OCI-LY7 (cell line): ENCODE data around the gene C6orf136. TPM values are rescaled to one million over a fixed set of nuclear protein-coding genes. Genes with fewer than 3 reads are reported as not detected.

Experiments
- BruUV-seq: library from RNA; stranded (reverse); fragments of 400-500 nt; replicated peaks from 2 replicates; lab custom pipeline; 2021; lab: Mats Ljungman, UMichigan
- CTCF ChIA-PET: fragments of 300-600 bp; sonication (Branson Sonifier 250); formaldehyde crosslinking; loops from one replicate; lab custom pipeline; 2022; ENCODE audit warnings: antibody characterized with exemption; ENCODE audit not compliant: unreplicated experiment; lab: Charles Lee
- POLR2A ChIA-PET: fragments of 300-600 bp; sonication (Branson Sonifier 250); formaldehyde crosslinking; loops from one replicate; lab custom pipeline; 2022; ENCODE audit warnings: antibody characterized with exemption; lab: Charles Lee
- DNase-seq: peaks from one replicate; pipeline ENCODE4 v3.0.0-alpha.2; 2015; ENCODE audit warnings: low spot score
- H2AFZ ChIP-seq: fragments of 200-600 bp; sonication (generic), shearing (Covaris generic); 2 replicates; pipeline ENCODE4 v1.6.1; 2014; ENCODE audit warnings: mild to moderate bottlenecking, antibody characterized with exemption, low read length, moderate library complexity
- H3K27ac ChIP-seq: fragments of 200-600 bp; sonication (generic); 2 replicates; pipeline ENCODE4 v1.5.1; 2014; ENCODE audit warnings: mixed run types, low read depth, mild to moderate bottlenecking, moderate library complexity, low read length, inconsistent platforms; ENCODE audit not compliant: poor library complexity, severe bottlenecking
- H3K36me3 ChIP-seq: fragments of 200-600 bp; sonication (generic); 2 replicates; pipeline ENCODE4 v1.6.1; 2014; ENCODE audit warnings: mild to moderate bottlenecking, antibody characterized with exemption, low read length, moderate library complexity, mixed read lengths; ENCODE audit not compliant: insufficient read depth
- H3K4me1 ChIP-seq: fragments of 200-600 bp; sonication (generic); 2 replicates; pipeline ENCODE4 v1.5.1; 2014; ENCODE audit warnings: mild to moderate bottlenecking, low read length; ENCODE audit not compliant: insufficient read depth, poor library complexity, severe bottlenecking
- H3K4me2 ChIP-seq: fragments of 200-600 bp; sonication (generic); 2 replicates; pipeline ENCODE4 v1.6.1; 2014; ENCODE audit warnings: mild to moderate bottlenecking, low read length
- H3K4me3 ChIP-seq: fragments of 200-600 bp; sonication (generic); 2 replicates; pipeline ENCODE4 v1.5.1; 2014; ENCODE audit warnings: mild to moderate bottlenecking, low read depth, low read length; ENCODE audit not compliant: poor library complexity, severe bottlenecking
- H3K79me2 ChIP-seq: fragments of 200-600 bp; sonication (generic); 2 replicates; pipeline ENCODE4 v1.6.1; 2016; ENCODE audit warnings: low read depth, mild to moderate bottlenecking, low read length, moderate library complexity, mixed read lengths; ENCODE audit not compliant: insufficient read depth
- H3K9me2 ChIP-seq: fragments of 200-600 bp; sonication (generic); 2 replicates; pipeline ENCODE4 v1.6.1; 2016; ENCODE audit warnings: mild to moderate bottlenecking, low read length, mixed read lengths; ENCODE audit not compliant: insufficient read depth
- H3K9me3 ChIP-seq: fragments of 200-600 bp; sonication (generic); 2 replicates; pipeline ENCODE4 v1.6.1; 2014; ENCODE audit warnings: mild to moderate bottlenecking, mixed run types, low read length, mixed read lengths
- H4K20me1 ChIP-seq: fragments of 200-600 bp; sonication (generic); 2 replicates; pipeline ENCODE4 v1.6.1; 2014; ENCODE audit warnings: mild to moderate bottlenecking, antibody characterized with exemption, low read length, moderate library complexity, mixed read lengths; ENCODE audit not compliant: insufficient read depth
- CTCF ChIP-seq: fragments of 200-600 bp; sonication (generic); conservative IDR thresholded peaks from 2 replicates; pipeline ENCODE4 v1.5.1; 2014; ENCODE audit warnings: mild to moderate bottlenecking, antibody characterized with exemption, low read length, moderate library complexity, mixed read lengths
- EZH2phosphoT487 ChIP-seq: fragments of 200-600 bp; sonication (generic); IDR thresholded peaks from 2 replicates; pipeline ENCODE4 v1.6.1; 2018; ENCODE audit warnings: low read depth, borderline replicate concordance, mild to moderate bottlenecking, mixed run types, antibody characterized with exemption, low read length, moderate library complexity, mixed read lengths
- intact Hi-C: fragments of 100-400 bp; cut with micrococcal nuclease; formaldehyde crosslinking; loops from one replicate; pipeline ENCODE4 v1.10.0; 2022; ENCODE audit not compliant: unreplicated experiment
- total RNA-seq, 2 experiments: library from RNA; depleted of rRNA in 1 of 2; stranded (reverse); fragments of >200 nt in 1 of 2; shearing (Covaris generic) in 1 of 2; gene quantifications; 2 replicates each; pipeline ENCODE4 v1.2.3, GENCODE V29; 2014 to 2022

C6orf136 gene
- total RNA-seq, 2 experiments from 2014 or later, result 14.7 to 26.7 TPM

- Histone ChIP-seq H3K9me3 (no peaks in the 10 kb centered on the region), H3K9me2 (no peaks in the 10 kb centered on the region), H3K79me2 (peaks cover 70% of the 10 kb centered on the region), H3K4me3 (peak overlapping the region; percentile 88), H3K36me3 (peaks cover 71% of the 10 kb centered on the region), H2AFZ (no peak overlapping the region), H3K27ac (peak overlapping the region; percentile 91), H3K4me2 (peak overlapping the region; percentile 99), H3K4me1 (peaks cover 33% of the 10 kb centered on the region), H4K20me1 (peaks cover 30% of the 10 kb centered on the region; the same call in 1 of the 2 replicates)
- TF ChIP-seq CTCF, result no peak
- no peak for TF ChIP-seq EZH2phosphoT487
- no peak for DNase-seq
- intact Hi-C loops, result loop anchor here (2.0 kb wide), 1 partner anchor 57 kb away; the partner anchor contains the start of genes GNL1 and PRR3
- CTCF ChIA-PET, result no interaction called here
- POLR2A ChIA-PET, result interaction anchor here (0.6 to 3.6 kb wide), 13 partner anchors 10 to 653 kb away, joined by 3 to 38 read pairs (median 5); partner anchors contain the start of genes MDC1 and TUBB
- BruUV-seq, result no TSS peak
Measured at GRCh38 chr6:30614044-30614842, 32.7 kb upstream of the C6orf136 start.

- Histone ChIP-seq H3K27ac (peak overlapping the region; percentile 91), H3K79me2 (peaks cover 75% of the 10 kb centered on the region), H3K9me3 (no peaks in the 10 kb centered on the region), H3K36me3 (peaks cover 71% of the 10 kb centered on the region), H3K4me2 (peak overlapping the region; percentile 99), H3K4me3 (peak overlapping the region; percentile 88), H3K9me2 (no peaks in the 10 kb centered on the region), H4K20me1 (peaks cover 30% of the 10 kb centered on the region; the same call in 1 of the 2 replicates), H2AFZ (no peak overlapping the region), H3K4me1 (peaks cover 37% of the 10 kb centered on the region)
- no TSS peak for BruUV-seq
- intact Hi-C loops, result loop anchor here (2.0 to 5.0 kb wide), 4 partner anchors 58 to 587 kb away; partner anchors contain the start of genes FLOT1, GNL1, IER3 and PPP1R18
- peak; percentile 97 for DNase-seq
- CTCF ChIA-PET, result no interaction called here
- TF ChIP-seq EZH2phosphoT487 (no peak), CTCF (no peak)
- POLR2A ChIA-PET, result interaction anchor here (0.6 to 3.6 kb wide), 14 partner anchors 16 to 882 kb away, joined by 3 to 38 read pairs (median 5); partner anchors contain the start of genes MDC1 and TUBB
Measured at GRCh38 chr6:30614843-30615218, 32.1 kb upstream of the C6orf136 start.
